ENCODE measurements around the gene RTBDN.
A peak's percentile ranks its signal among the peaks of the same experiment; 100 is the strongest.

The RTBDN gene

DNA sequence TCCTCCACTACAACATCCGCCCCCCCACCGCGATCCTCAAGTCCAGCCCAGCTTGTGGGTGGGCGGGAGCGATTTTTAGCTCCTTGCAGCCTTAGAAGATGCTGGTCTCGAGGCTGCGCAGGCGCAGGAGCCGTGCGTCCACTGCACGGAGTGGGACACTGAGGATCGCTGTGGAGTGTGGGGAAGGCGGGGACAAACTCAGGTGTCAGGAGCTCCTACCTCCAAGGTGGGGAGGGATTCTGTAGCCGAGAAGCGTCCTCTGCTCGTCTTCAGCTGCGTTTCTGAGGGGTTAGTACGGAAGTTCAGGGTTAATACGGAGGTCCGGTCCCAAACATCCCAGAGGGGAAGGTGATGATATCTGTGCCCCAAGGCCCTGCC is at the start of gene RTBDN:
Gene RTBDN, minus strand, starts transcription at position 14 of the 378 bp plus-strand sequence. CDS start 4,600 bp downstream, outside the sequence.
- DNase-seq, result no peak

DNA sequence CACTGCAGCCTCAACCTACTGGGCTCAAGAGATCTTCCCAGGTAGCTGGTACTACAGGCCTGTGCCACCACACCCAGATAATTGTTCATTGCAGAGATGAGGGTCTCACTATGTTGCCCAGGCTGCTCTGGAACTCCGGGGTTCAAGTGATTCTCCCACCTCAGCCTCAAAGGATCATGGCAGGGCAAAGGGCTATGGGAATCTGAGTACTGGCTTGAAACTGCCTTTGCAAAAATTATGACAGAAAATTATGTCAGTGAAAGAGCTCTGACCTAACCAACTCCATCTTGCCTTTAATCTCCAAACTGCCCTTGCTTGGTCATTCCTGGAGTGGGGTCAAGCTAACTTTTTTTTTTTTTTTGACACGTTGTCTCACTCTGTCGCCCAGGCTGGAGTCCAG is 48.2 kb upstream of the RTBDN start:
- no peak for DNase-seq

DNA sequence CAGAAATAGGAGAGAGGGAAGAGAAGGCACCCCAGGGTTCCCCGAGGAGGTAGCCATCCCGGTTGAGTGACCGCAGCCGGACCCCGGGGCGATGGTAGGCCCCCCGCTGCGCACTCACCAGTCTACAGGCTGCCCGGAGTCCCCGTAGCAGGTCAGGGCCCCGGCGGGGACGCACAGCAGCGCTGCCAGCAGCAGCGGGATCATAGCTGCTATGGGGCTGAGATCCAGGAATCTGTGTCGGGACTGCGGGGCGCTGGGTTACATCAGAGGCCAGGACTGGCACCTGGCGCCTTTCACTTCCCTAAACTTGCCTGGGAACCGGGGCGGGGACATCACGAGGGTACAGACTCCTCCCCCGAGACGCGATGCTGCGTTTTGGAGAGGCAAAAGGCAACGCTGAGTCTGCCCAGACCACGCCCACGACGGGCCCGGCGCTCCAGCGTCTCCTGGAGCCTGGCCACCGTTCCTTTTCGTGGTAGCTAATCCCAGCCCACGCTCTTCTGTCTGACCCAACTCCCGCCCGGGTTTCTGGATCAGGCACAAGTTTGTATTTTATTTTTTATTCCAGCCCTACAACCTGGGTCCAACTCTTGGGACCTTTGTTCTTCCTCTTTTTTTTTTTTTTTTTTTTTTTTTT is 46.9 kb upstream of the RTBDN start, which contains the start of gene DNASE2:
Gene DNASE2, minus strand, starts transcription at position 278 of the 637 bp plus-strand sequence. Its CDS starts 74 bp downstream, at position 204.
- DNase-seq, result peak; percentile 93

DNA sequence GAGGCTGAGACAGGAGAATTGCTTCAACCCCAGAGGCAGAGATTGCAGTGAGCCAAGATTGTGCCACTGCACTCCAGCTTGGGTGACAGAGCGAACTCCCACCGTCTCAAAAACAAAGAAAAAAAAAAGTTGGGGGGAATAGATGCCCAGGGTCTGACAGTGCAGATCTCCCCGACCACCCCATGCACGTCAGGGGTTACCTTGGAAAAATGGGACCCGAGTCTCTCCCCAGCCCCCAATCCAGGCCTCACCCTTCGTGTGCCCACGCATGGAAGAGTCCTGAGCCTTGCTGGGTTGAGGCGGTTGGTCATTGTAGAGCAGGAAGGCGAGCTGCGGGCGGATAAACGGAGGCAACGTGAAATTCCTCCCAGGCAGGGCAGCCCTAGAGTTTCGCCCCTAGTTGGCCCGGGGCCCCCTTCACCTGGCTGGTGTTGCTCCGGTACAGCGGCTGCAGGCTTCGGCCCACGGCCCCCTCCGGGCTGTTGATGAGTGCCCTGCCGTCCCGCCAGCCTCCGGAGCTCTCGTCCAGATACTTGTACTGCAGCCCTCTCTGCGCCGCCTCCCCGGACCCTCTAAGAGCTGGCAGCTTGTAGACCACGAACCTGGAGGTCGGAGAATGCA is 46.3 kb upstream of the RTBDN start:
- DNase-seq, result no peak

DNA sequence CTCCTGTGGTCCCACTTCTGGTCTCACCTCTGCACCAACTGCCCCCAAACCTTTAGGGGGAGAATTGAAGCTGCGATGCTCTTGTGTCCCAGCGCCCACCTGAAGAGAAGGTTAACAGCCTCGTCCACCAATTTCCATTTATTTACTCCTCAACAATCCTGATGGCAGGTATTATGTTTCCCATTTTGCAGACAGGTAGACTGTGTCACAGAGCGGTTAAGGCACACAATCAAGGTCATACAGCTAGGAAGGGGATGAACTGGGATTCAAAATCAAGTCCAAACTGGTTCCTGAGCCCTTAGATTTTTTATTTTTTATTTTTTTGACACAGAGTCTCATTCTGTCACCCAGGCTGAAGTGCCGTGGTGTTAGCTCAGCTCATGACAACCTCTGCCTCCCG is 40.7 kb upstream of the RTBDN start:
- no peak for DNase-seq

DNA sequence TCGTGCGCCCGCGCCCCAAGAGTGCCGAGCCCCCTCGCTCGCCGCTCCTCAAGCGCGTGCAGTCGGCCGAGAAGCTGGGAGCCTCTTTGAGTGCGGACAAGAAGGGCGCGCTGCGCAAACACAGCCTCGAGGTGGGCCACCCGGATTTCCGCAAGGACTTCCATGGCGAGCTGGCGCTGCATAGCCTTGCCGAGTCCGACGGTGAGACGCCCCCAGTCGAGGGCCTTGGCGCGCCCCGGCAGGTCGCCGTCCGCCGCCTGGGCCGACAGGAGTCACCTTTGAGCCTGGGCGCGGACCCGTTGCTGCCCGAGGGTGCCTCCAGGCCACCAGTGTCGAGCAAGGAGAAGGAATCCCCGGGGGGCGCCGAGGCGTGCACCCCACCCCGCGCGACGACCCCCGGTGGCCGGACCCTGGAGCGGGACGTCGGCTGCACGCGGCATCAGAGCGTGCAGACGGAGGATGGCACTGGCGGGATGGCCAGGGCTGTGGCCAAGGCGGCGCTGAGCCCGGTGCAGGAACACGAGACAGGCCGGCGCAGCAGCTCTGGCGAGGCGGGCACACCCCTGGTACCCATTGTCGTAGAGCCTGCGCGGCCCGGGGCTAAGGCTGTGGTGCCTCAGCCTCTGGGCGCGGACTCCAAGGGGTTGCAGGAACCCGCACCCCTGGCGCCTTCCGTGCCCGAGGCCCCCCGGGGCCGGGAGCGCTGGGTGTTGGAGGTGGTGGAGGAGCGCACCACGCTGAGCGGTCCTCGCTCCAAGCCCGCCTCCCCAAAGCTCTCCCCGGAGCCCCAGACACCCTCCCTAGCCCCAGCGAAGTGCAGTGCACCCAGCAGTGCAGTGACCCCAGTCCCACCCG is 39.7 kb upstream of the RTBDN start:
- no peak for DNase-seq

DNA sequence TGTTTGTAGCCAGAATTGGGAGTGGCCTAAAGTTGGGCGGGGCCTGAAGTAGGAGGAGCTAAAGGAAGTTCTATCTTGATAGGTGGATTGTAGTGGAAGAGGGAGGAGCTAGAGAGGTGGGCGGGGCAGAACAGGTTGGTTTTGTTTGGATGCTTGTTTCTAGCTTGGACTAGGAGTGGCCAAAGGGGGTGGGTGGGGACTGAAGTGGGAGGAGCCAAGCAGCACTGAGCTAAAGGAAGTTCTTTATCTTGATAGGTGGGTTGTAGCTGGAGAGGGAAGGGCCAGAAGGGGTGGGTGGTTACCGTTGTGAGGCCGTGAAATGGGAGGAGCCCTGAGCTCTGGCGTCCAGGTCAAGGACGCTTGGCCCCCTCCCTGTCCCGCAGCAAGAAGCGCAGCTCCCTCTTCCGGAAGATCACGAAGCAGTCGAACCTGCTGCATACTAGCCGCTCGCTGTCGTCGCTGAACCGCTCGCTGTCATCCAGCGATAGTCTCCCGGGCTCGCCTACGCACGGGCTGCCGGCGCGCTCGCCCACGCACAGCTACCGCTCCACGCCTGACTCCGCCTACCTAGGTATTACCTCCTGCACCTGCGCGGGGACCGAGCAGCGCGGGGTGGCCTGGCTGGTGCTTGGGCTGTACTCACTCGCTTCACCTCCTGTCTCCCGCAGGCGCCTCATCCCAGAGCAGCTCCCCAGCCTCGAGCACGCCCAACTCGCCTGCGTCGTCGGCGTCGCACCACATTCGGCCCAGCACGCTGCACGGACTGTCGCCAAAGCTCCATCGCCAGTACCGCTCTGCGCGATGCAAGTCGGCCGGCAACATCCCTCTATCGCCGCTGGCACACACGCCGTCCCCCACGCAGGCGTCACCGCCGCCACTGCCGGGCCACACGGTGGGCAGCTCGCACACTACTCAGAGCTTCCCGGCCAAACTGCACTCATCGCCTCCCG is 38.8 kb upstream of the RTBDN start:
- DNase-seq, result no peak

DNA sequence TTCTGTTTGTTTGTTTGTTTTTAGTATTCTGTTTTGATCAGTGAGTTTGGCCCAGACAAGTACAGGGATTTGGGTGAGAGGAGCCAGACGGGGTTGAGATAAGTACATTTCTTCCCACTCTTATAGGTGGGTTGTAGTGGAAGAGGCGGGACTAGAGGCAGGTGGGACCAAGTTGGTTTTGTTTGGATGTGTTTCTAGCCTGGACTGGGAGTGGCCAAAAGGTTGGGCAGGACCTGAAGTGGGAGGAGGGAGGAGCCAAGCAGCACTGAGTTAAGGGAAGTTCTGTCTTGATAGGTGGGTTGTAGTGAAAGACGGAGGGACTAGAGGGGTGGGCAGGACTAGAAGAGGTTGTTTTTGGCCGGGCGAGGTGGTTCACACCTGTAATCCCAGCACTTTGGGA is 37.9 kb upstream of the RTBDN start:
- DNase-seq, result no peak

DNA sequence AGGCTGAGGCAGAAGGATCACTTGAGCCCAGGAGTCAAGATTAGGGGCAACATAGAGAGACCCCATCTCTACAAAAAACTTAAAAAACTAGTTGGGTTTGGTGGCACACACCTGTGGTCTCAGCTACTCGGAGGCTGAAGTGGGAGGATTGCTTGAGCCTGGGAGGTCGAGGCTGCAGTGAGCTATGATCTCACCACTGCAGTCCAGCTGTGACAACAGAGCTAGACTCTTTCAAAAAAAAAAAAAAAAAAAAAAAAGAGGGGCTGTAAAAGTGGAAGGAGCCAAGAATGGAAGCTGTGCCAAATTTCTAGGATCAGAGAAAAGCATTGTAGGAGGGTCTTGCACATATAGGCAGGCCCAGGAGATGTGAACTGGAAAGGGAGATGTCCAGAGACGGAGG is 37.3 kb upstream of the RTBDN start:
- DNase-seq, result no peak

DNA sequence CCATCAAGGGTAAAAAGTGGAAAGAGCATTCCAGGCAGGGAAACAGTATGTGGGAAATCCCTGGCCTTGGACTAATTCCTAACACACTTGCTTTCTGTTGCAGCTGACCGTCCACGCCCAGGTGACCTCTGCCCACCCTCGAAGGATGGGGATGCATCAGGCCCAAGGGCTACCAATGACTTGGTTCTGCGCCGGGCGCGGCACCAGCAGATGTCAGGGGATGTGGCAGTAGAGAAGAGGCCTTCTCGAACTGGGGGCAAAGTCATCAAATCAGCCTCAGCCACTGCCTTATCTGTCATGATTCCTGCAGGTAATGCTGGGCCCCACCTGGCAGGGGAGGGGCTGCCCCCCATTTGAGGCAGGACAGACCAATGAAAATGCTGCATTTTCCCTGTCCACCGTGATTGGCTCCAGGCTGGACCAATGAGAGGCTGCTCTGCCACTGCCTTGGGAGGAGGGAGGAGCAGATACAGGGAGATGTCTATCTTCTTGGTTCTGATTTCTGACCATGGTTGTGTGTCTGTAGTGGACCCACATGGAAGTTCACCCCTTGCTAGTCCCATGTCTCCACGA is 34.2 kb upstream of the RTBDN start:
- no peak for DNase-seq

DNA sequence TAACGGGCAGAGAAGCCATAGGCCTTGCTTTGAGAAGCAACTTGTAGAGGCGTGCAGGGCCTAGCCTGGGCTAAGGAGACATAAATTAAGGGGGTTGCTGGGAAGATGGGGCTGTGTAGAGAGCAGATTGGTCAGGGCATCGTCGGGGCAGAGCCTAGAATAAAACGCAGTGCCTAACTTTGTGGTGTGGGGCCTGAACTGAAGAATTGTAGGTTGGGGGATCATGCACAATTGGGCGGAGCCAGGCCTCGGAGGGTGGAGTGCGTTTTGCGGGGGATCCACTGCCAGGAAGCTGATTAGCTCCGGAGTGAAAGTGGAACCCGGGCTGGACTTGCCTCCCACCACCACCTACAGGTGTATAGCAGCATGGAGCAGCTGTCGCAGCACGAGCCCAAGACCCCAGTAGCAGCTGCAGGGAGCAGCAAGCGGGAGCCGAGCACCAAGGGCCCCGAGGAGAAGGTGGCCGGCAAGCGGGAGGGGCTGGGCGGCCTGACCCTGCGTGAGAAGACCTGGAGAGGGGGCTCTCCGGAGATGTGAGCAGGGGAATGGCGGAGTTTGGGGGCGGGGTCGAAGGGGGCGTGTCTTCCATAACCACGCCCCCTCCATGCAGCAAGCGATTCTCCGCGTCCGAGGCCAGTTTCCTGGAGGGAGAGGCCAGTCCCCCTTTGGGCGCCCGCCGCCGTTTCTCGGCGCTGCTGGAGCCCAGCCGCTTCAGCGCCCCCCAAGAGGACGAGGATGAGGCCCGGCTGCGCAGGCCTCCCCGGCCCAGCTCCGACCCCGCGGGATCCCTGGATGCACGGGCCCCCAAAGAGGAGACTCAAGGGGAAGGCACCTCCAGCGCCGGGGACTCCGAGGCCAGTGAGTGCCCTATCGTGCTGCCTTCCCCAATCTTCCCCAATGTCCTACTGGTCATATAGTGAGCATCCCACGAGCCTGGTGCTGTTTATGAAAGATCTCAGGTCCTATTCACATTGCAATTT is 33.0 kb upstream of the RTBDN start:
- no peak for DNase-seq

DNA sequence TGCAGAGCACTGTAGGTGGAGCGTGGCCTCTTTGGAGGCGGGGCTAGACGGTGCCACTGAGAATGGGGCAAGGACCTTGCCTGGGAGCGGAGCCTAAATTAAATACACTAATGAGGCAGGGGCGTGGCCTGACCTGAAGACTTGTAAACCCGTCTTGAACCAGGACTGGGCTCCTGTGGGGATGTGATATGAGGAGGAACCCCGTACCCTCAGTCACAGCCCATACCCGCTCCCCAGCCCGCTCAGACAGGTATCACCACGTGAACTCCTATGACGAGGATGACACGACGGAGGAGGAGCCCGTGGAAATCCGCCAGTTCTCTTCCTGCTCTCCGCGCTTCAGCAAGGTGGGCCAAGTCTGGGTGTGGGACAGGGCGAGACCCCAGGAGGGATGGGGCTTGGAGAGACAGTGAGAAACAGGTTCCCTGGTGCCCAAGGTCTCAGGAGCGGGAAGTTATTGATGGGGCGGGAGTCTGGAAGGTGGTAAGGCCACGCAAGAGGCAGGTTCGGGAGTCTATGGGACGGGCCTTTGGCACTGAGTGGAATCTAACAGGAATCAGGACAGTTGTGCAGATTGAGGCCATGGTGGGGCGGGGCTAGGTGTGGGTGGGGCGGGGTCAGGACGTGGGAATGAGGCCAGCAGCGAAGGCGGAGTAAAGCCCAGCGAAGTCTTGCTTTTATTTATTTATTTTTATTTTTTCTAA is 32.2 kb upstream of the RTBDN start:
- no peak for DNase-seq

DNA sequence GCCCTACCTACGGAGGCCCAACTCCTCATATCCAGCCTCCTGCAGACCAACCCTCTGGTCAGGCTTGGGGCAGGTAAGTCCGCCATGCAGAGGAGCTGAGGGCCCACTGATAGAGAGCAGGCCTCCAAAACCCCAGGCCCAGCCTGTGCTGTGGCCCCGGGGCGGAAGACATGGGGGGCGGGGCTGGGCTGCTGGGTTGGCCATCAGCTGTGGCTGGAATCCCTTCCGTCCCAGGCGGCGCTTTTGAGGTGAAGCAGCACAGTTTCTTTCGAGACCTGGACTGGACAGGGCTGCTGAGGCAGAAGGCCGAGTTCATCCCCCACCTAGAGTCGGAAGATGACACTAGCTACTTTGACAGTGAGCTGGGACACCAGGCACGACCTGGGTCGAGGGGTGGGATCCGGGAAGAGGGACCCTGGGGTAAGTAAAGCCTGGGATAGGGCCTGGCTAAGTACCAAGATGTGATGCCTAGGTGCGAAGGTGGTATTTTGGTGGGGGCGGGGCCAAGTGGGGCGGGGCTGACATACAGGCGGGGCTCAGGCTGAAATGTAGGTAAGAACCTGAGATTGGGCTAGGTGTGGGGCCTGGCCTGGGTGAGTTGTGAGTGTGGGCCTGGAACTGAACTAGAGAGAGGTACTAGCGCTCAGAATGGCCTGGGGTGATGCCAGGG is 31.5 kb upstream of the RTBDN start:
- no peak for DNase-seq

DNA sequence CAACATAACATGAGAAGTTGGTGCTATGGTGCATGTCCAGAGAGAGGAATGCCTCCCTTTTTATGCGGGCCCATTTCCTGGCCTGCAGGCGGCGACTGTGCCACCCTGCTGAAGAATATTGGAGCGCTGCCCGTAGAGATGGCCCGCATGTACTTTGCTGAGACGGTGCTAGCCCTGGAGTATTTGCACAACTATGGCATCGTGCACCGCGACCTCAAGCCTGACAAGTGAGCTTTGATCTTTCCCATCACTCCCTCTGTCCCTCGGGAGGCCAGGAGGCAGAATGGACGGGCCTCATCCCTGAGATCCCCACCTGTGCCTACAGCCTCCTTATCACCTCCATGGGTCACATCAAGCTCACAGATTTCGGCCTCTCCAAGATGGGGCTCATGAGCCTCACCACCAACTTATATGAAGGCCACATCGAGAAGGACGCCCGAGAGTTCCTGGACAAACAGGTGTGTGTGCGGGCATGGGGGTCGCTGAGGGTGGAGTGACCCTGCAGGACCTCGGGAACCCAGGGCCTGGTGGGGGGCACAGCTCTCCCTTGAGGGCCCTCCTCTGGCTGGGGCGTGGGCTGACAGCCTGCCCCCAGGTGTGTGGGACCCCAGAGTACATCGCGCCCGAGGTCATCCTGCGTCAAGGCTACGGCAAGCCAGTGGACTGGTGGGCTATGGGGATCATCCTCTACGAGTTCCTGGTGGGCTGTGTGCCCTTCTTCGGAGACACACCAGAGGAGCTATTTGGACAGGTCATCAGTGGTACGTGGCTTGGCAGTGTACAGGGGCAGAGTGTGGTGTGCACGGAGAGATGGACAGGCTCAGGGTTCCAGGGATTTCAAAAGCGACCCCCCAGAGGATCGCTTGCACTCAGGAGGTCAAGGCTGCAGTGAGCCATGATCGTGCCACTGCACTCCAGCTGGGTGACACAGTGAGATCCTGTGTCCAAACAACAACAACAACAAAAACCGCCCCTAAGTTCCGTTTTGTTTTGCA is 30.6 kb upstream of the RTBDN start:
- DNase-seq, result no peak

DNA sequence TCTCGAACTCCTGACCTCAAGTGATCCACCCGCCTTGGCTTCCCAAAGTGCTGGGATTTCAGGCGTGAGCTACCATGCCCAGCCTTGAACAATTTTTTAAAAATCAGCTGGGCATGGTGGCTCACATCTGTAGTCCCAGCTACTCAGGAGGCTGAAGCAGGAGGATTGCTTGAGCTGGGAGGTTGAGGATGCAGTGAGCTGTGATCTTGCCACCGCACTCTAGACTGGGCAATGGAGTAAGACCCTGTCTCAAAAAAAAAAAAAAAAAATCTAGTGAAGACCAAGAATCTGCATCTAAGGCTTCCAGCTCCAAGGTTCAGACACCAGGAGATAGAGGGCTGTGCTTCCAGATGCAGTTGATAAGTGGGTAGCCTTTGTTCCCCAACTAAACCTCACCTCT is 29.8 kb upstream of the RTBDN start:
- DNase-seq, result no peak

DNA sequence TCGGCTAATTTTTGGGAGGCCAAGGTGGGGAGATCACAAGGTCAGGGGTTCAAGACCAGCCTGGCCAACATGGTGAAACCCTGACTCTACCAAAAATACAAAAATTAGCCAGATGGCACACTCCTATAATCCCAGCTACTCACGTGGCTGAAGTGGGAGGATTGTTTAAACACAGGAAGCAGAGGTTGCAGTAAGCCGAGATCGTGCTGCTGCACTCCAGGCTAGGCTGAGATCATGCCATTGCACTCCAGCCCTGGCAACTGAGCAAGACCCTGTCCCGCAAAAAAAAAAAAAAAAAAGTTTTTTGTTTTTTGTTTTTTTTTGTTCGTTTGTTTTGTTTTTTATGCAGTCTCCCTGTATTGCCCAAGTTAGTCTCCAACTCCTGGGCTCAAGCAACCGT is 25.2 kb upstream of the RTBDN start:
- no peak for DNase-seq

DNA sequence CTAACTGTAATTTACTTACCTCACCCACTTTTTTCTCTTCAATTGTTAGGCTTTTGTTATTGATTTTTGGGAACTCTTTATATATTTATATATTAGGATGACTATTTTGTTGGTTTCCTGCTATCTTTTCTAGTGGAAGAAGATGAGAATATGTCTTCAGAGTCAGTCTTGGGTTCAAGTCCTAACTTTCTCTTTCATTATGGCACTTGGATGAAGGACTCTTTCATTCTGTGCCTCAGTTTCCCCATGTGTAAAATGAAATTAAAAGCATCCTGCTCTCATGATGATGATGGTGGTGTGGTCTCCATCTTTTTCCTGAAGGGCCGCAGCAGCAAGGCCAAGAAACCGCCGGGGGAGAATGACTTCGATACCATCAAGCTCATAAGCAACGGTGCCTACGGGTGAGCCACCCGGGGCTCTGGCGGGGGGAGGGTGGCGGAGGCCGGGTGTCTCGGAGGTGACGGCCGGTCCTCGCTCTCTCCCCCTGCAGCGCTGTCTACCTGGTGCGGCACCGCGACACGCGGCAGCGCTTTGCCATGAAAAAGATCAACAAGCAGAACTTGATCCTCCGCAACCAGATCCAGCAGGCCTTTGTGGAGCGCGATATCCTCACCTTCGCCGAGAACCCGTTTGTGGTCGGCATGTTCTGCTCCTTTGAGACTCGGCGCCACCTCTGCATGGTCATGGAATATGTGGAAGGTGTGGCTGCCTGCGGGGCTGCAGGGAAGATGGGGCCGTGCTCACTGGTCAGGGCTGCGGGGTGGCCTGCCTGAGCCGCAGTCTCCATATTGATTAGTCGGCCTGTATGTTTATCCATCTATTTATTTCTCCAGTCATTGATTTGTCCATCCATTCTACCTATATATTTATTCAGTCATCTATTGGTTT is 23.9 kb upstream of the RTBDN start:
- DNase-seq, result no peak

DNA sequence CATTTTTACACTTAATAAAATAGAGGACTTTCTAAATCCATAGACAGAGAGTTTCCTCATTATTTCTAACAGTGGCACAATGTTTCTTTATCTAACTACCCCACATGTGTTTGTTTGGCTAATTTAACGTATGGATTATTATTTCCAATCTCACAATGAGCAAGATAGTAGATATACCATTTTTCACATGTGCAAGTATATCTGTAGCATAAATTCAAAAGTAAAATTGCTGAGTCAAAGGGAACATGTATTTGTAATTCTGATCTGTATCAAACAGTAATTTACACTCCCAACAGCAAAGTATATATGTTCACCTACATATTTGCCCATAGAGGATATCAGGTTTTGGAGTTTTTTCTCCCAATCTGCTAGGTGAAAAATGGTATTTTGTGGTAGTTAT is 22.3 kb upstream of the RTBDN start:
- no peak for DNase-seq
